HG03159 (cell line): ENCODE measurements around the gene PSME3IP1.

Experiments
- ATAC-seq: cut with Tn5 transposase; IDR thresholded peaks from one replicate; pipeline ENCODE4 v1.9.1; 2021; ENCODE audit warnings: mild to moderate bottlenecking, moderate library complexity; ENCODE audit not compliant: unreplicated experiment

PSME3IP1 gene

DNA sequence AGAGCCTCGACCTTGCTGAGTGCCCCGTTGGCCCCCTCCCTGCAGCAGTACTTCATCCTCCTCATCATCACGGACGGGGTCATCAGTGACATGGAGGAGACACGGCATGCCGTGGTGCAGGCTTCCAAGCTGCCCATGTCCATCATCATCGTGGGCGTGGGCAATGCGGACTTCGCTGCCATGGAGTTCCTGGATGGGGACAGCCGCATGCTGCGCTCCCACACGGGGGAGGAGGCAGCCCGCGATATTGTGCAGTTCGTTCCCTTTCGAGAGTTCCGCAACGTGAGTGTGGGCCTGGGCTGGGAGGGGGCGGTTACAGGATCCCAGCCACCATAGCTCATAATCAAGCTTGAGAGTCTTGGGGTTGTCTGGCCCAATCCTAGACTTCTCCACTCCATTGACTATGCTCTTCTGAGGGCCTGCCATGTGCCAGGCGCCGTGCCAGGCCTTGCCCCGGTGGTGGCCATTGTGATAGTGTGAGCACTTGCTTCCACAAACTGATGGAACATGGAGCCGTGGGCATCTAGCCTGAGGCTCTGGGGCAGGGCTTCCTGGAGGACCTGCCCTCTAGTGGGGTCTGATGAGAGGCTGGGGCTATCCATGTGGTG lies 39.7 kb downstream of the PSME3IP1 start:
- no peak for ATAC-seq

DNA sequence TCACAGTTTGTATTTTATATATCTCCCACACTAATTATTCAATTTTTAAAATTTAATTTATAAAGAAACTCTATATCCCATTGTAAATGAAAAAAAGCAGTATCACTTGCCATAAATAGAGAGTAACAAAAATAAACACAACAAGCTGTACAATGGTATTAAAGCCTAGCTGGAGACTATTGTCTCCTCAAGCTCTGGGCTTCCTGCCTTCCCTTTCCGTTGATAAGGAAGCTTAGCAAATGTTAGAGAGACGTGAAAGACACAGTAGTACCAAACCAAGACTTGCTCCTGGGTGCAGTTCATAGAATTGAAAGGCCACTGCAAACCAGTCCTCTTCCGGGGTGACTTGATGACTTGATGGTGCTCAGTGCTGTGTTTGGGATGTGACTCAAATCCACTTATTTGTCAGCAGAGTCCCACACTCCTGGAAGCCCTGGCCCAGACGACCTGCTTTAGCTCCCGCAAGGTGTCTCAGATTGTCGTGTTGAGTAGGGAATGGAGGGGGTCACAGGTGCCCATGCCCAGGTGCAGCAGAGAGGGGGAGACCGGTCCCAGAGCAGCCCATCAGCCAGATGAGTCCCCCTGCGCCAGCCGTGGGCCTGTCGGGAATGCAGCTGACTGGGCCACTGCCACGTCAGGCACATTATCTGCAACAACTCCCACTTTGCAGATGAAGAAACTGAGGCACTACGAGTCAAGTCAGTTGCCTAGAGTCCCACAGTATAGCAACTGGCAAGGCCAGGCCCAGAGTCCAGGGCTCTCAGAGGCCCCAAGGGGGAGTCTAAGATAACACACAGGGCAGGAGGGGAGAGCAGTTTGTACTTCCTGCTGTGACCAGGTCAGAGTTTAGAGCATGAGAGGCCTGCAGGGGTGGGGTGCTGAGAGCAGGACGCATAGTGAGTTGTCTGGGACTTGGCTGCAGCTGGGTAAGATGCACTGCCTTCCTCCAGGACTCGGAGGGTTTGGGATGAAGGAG lies 40.5 kb downstream of the PSME3IP1 start:
- no peak for ATAC-seq

DNA sequence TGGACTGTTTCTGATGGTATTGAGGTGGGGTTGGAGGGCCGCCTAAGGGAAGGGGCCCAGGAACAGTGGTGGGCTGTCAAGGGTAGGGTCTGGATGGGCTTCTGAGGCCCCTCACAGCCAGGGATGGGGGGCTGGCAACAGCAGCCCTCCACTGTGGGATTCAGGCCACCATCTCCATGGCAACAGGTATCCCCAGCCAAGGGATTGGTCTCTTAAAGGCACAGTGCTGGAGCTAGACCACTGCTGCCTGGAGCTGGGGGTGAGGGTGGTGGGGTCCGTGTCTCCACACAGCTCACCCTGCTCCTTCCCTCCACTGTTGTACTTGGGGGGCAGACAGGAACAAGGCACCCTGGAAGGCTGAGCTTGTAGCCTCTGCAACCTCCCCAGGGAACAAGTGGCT lies 41.8 kb downstream of the PSME3IP1 start:
- no peak for ATAC-seq

DNA sequence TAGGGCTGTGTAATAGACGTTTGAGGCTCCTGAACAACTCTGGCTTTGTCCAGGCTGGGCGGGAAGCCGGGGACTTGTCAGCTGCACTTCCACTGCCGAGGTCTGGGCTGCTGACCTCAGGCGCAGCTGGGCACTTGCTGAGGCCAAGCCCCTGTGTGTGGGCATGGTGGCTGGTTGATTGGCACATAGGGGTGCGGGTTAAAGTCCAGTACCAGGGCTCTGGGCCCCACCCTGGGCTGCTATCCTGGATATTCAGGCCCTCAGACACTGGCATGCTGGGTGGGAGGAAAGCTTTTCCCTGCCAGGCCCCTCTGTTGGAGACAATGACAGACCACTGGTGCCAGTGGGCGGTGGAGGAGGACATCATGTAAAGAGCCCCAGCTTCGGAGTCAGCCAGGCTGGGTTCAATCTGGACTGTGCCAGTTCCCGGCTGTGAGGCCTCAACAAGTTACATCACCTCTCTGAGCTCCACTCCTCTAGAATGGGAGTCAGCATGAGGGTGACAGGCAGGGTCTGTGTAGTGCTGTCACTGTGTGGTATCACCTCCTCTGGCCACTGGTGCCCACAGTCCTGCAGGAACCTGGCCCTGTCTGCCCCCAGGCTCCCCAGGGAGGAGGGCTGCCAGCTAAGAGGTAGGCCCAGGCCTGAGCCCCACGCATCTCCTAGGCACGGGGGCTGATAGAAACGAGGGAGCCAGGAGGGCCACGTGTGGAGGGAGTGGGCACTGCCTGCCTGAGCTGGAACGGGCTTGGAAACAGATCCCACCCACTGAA lies 42.5 kb downstream of the PSME3IP1 start:
- ATAC-seq: no peak

DNA sequence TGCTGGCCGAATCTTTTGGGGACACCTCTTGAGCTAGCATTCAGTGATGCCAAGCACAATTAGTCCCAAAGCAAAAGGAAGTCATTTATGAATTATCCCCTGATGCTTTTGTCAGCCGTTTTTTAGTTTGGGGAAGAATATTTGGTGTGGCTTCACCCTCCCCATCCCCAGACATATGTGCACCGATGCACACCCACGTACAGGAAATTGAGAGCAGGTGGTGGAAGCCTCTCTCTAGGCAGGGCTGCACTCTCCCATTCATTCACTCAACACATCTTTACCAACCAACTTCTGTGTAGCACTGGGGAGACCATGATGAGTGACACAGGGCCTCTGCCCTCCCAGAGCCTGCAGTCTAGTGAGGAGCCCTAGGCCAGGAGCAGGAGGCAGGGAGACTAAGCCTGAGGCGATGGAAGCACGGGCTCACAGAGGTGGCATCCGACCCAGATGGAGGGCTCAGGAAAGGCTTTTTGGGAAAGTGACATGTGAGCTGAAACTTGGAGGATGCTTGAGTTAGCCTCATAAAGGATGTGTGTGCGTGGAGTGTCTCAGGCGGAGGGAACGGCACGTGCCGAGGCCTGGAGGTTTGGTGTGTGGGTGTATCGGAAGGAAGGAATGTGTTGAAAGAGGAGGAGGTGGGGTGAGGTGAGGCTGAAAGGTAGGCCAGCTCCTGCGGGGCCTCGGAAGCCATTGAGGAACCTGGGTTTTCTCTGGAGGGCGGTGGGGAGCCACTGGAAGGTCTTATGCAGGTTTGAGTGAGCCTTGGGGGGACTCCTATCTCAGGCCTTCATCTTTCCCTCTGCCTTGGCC lies 43.8 kb downstream of the PSME3IP1 start:
- ATAC-seq: no peak

DNA sequence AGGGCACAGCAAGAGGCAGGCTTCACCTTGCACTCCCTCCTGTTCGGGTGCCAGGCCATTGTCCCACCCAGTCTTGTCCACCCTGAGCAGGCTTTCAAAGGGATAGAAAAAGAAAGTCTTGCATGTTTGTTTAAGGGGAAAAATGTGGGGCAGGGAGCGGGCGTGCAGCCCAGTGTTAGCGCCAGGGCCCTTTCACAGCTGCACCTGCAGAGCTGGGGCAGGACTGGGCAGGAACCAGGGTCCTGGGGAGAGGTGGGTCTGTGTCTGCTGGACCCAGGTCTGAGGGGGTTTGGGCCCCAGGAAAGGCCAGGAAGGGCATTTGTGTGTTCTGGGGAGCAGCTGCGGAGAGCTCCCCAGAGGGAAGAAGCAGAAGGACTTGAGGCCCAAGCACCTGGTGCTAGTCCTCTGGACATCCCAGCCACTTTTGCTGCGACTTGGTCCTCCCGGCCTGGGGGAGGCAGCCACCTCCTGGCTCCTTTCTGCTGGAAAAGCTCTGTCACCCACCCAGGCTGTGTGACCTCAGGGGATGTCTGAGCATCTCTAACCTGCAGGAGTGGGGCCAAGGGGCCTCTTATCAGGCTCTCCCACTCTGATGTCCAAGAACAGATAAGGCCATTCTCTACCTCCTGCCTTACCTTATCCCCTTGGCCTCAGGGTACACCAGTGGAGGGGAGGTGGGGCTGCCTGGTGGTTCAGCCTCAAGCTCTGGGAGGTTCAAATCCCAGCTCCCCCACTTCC lies 44.7 kb downstream of the PSME3IP1 start:
- no peak for ATAC-seq

DNA sequence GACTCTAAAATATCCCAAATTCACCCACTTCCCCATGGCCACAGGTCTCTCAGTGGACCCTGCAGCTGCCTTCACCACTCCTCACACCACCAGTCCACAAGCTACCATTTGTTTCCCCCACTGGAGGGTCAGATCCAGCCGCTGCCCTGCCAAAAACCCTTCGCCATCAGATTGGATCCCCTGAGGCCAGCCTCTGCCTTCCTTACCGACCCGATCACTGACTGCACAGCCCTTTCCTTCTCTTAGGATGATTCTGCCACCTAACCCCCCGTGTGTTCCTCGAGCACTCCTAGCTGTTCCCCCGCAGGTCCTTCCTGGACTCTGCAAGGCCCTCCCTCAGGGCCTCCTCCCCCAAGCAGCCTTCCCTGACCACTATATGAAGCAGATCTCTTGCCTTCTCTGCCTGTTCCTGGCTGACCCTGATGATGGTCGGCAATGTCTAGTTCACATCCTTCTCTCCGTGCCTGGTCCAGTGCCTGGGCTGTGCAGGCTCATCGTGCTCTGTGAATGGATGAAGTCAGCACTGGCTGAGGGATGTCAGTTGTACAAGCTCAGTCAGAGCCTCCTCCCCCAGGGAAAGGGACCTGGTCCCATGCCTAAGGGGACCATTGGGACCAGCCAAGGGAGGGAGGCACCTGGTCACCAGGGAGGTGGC lies 47.4 kb downstream of the PSME3IP1 start:
- no peak for ATAC-seq

DNA sequence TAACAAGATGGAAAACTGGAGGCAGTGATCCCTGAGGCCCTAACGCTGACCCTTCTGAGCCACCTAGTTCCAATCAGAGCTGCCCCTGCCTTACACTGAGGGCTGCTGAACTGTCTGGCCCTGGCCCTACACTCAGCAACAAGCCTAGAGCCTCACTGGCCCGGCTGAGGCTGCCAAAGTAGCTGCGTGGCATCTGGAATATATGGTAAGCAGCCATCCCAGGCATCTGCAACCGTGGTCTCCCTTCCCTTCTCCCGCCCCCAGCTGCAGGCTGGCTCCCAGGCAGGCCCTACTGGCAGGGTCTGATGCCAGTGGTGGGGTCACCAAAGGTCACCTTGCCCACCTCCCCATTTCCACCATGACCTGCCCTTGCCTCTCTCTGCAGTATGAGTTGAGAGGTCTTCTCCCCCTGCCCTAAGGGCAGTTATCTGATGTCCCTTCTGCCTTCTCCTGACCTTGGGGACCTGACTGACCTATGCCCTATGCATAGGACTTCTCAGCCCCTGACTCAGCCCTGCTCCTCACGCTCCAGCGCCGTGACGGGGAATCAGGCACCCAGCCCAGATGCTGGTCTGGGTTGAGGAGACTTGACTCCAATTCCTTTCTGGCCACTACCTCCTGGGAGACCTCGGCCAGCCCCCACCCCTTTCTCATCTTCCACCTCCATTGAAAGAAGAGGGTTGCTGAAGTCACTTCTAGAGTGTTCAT lies 48.1 kb downstream of the PSME3IP1 start:
- no peak for ATAC-seq

DNA sequence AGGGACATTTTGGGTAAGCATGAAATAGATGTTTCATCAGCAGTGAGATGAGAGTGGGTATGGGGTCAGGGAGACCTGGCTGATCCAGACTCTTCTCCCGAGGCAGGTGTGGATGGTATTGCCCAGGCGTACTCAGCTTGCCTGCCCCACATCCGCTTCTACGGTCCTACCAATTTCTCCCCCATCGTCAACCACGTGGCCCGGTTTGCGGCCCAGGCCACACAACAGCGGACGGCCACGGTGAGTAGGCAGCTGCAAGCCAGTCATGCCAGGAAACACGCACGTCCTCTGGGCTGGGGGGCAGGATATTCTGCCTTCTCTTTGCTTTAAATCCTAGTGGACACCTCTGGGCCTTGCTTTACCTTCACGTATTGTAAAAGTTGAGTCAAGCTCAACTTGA lies 48.8 kb downstream of the PSME3IP1 start:
- ATAC-seq: no peak

DNA sequence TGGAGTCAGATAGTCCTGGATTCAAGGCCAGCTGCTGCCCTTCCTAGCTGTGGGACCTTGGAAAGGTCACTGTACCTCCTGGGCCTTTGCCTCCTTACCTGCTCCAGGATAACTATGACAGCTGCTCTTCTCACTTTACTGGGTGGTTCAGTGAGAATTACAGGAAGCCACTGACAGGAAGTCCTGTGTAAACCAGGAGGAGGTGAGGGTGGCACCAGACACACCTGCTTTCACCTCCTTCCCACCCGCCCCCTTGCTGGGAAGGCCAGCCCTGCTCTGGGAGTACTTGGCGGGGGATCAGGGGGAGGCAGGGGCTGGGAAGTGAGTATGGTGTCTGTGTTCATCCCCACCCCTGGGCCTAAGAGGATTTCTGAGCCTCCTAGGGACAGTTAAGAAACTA lies 50.9 kb downstream of the PSME3IP1 start:
- ATAC-seq: no peak

DNA sequence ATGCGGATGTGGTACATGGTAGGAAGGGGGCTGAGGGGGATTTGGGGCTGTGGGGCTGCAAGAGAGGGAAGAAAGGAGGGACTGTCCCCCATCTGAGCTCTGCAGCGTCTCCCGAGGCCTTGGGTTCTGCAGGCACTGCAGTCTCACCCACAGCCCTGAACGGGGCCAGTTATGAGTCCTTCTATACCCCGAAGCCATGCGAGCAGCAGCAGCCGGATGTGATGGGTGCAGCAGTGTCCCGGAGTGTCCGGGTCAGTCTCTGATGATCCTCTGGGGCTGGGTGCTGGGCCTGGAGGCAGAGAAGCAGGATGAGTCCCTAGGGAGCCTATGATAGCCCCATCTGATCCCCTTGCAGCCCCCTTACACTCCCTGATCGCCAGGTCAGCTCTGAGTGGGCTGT lies 52.0 kb downstream of the PSME3IP1 start:
- no peak for ATAC-seq

DNA sequence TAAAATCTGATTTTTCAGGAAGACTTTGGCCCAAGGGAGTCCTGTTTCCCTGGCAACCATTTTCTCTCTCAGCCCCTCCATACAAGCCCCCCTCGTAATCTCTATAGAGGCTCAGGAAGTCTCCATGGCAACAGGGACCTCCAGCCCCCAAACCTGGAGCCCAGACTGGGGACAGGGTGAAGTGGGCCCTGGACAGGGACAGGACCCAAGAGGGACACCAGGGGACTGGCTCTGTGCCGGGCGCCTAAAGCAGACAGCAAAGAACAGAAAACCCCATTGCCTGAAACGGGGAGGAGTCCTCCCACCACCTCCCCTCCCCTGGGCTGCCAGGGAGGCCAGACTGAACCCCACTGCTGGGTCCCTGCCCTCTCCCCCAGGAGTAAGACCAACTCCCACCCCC lies 52.8 kb downstream of the PSME3IP1 start:
- ATAC-seq: no peak

DNA sequence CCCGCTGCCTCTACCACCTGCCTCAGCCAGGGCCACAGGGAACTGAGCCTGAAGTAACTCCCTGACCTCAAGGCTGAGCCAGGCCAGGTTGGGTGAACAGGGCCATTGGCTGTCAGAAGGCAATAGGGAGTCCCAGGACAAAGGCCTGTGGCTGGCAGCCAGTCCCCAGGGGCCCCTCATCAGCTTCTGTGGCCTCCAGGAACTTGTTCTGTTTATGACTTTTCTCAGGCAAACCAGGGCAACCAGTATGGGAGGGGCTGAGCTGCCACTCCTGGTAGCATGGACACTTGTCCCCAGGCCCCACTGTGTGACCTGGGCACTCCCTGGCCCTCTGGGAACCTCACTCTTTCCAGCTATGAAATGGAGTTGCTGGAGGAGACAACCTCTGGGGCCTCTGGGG lies 53.4 kb downstream of the PSME3IP1 start:
- ATAC-seq: no peak

DNA sequence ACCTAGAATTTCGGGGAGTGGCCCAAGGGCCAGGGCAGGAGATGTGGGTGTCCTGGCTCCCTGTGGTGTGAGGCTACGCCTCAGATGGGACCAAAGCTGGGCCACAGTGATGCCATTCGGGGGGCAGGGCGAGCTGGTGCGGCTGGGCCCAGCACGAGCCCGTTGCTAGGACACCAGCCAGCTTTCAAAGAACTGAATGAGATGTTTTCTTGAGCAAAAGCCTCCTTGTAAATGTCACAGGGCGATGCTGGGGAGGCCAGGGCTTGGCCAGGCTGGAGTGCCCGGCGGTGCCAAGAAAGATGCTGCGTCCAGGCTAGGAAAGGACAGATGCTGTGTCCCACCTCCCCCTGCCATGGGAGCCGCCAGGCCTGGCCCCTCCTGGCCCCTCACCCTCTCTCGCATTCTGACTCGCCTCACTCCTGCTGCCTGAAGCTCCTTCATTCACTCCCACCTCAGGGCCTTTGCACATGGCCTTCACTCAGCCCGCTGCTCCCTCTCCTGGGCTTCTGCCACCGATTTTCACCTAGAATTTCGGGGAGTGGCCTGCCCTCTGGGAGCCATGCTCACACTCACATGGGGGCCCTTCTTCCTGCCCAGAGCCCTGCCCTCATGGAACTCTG lies 54.4 kb downstream of the PSME3IP1 start:
- no peak for ATAC-seq

DNA sequence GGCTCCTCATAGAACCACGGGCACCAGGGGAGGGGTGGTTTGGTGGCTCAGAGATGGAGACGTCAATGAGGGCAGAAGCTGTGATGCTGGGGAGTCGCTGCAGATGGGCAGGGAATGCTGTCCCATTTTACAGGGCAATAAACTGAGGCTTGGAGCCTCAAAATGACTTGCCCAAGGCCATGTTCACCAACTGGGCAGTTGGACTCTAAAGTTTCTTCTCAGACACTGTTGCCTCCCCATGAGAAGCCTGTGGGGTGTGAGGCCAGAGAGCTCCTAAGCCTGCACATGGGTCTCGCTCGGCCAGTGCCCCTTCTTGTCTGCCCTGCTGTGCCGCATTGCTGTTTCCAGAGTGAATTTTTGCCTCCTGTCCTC lies 54.9 kb downstream of the PSME3IP1 start:
- ATAC-seq: no peak

DNA sequence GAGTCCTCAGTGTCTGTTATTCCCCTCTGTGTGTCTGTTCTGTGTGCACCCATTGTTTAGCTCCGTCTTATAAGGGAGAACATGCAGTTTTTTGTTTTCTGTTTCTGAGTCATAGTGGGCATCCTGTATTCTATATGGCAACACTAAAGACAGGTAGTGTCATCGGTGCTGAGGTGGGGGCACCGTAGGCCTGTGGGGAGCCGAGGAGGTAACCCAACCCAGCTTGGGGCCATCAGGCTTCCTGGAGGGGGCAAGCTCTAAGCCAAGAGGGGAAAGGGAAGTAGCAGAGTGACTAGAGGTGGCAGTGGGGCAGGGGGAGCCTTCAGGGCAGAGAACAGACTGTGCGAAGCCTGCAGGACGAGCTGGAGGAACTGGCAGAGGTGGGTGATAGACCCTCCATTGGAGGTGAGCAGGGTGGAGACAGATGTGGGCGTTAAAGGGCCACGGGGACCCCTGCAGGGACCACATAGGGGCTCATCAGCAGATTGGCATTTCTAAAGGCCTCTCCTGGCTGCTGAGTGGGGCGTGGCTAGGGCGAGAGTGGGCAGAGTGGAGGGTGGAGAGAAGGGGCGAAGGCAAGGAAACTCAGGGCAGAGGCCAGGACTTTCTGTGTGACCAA lies 57.0 kb downstream of the PSME3IP1 start:
- ATAC-seq: no peak

DNA sequence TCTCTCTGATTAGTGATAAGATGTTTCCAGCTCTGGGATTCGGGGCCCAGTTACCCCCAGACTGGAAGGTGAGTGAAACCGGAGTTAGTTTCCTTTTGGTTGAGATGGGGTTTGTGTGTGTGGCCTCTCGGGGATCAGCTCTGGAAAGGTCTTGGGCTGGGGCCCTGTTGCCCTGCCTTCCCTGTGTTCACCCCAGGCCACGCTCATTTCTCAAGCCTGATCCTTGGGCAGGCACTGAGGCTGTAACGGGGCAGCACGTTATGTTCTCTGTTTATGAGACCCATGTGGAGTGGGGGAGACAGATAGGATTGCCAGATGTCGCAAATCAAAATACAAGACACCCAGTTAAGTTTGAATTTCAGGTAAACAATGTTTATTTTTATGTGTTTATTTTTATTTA lies 58.0 kb downstream of the PSME3IP1 start:
- no peak for ATAC-seq
